GM20000 (cell line): ENCODE data around the gene GUCY1A2.

Experiments
- DNase-seq: peaks from one replicate; pipeline ENCODE4 v3.0.0; 2012; ENCODE audit warnings: low spot score
- TF ChIP-seq, protein P1 (sequence below): IDR thresholded peaks from 2 replicates; pipeline ENCODE4 v1.5.1; 2012; ENCODE audit warnings: mild to moderate bottlenecking, control low read depth; ENCODE audit errors: extremely low read depth, missing control alignments

Gene GUCY1A2

DNA sequence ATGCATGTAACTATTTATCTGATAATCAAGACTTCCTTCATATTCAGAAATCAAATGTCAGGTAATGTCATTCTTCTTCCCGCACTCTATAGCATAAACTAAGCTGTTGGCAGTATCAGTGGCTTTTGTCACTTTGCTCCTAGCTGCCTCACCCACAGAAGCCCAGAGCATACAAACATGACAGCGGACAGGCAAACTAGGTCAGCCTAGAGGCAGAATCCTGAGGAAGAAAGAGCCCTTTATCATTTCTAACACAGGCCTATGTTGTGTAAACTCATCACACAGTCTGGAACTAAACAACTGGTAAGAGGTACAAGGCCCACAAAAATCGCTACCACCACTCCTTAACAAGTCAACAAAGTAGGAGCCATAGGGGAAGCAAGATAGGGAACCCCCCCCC lies 21.0 kb downstream of the GUCY1A2 start:
- no peak for DNase-seq
- TF ChIP-seq, protein P1, sequence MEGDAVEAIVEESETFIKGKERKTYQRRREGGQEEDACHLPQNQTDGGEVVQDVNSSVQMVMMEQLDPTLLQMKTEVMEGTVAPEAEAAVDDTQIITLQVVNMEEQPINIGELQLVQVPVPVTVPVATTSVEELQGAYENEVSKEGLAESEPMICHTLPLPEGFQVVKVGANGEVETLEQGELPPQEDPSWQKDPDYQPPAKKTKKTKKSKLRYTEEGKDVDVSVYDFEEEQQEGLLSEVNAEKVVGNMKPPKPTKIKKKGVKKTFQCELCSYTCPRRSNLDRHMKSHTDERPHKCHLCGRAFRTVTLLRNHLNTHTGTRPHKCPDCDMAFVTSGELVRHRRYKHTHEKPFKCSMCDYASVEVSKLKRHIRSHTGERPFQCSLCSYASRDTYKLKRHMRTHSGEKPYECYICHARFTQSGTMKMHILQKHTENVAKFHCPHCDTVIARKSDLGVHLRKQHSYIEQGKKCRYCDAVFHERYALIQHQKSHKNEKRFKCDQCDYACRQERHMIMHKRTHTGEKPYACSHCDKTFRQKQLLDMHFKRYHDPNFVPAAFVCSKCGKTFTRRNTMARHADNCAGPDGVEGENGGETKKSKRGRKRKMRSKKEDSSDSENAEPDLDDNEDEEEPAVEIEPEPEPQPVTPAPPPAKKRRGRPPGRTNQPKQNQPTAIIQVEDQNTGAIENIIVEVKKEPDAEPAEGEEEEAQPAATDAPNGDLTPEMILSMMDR = no peak

DNA sequence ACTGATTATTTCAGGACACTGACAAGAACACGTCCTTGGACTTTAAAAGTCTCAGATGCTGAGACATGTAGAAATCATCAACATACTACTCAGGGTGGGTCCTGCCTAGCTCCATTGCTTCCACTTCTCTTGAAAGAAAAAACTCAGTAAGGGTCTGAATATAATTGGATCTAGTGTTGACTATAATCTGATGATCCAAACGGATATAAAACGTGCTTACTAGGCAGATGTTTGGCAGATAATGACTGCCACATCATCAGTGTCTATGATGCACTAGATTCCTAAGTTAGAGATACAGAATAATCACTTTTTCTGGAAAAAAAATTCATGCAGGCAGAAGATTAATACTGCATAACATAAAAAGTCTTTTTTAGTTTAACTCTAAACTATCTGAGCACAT lies 21.6 kb downstream of the GUCY1A2 start:
- no peak for DNase-seq
- TF ChIP-seq, protein P1 = no peak

DNA sequence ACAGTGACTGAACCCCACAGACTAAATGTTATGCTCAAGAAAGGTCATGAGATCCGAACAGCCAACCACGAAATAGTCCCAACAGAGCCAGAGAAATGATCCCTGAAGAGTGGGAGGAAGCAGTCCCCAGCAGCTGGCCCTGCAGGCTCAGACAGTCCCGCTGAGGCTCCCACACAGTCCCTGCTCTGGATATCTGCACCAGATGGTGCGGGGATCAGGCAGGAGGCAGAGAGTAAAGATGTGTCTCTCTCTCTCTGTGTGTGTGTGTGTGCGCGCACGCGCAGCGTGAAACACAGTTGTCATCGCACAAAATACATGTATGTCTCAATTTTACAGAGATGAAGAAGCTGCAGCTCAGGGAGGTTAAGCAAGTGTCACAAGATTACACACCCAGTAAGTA lies 27.9 kb downstream of the GUCY1A2 start:
- no peak for DNase-seq
- TF ChIP-seq, protein P1 = no peak

DNA sequence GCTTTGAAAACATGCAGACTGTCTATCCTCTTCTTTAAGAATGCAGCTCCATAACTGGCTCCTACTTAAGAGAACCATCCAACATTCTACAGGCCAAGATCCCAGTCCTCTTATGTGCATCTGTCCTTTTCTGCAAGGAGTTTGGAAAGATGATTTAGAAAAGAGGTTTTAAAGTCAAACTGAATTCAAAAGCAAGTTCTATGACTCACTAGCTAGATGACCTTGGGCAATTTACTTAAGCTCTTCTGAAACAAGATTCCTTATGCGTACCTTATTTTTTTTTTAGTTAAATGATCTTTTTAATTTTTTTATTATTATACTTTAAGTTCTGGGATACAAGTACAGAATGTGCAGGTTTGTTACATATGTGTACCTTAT lies 29.2 kb downstream of the GUCY1A2 start:
- TF ChIP-seq, protein P1 = no peak

DNA sequence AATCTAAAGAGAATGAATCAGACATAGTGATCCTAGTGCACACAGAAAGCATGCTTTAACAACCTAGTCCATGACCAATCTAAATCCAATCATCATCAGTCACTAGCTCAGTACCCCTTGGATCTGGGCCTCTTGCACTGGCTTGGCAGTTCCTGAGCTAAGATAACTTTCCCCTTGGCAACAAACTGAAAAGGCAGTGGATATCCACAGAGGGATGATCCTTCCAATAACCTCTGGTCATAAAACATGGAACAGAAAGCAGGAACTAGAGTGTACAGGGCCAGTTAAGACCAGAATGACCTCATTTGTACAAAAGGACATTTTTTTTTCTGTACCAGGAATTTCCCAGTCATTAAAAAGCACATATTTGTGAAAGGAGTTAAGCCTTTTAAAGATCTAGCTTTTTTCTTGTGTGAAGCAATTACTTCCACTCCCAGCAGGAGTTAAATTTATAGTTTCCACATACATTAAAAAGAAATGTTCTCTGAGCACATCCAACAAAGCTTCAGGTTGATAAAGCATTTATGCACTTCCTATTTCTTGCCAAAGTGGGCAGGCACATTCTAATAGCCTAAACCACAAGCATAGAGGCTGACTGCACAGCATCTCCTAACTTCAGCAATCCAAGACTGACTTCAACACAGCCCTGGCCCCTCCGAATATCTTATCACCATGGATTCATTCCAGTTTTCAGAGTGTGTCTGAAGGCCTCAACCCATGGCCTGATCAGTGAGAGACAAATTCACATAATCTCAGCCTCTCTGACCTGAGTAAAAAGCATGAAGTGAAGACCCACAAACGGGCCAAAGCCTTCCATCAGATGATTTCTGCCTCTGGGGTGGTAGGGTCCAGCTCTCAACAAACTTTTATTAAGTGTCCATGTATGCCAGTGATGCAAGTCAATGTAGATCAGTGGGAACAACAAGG lies 29.9 kb downstream of the GUCY1A2 start:
- no peak for DNase-seq
- TF ChIP-seq, protein P1 = no peak

More for the DNA sequence above, 29.2 kb downstream of the GUCY1A2 start:
- no peak for DNase-seq

DNA sequence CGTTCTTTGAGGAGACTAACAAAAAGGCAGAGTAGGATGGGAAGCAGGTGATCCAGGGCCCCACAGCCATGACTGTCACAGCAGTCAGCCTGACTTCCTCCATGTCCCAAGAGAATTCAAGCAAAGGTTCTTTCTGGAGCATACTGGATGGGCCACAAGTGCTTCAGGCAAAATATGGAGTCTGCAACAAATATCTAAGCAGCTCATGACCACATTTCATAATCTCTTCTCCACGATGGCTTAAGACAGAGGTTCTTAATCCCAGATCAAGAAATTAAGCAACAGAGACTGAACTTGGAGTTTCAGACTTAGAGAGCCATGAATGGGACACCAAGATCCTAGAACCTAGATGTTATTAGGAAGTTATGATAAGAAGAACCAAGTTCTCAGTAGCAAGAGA lies 31.6 kb downstream of the GUCY1A2 start:
- TF ChIP-seq, protein P1 = no peak
- no peak for DNase-seq

DNA sequence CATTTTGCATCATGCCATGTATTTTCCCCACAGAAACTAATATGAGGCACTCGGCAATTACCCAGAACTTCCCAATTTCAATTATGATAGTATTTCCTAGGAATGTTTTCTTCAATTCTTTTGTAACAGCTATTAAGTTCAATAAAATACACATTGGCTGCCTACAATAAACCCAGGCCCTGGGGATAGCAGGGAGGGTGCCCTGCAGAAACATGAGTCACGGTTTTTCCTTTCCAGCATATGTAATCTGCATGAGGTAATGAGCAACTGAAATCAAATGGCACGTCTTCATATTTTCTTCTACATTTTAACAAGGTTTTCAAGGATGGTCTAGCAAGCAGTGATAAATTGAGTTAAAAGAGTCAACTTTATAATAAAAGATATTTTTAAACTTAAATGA lies 32.0 kb downstream of the GUCY1A2 start:
- DNase-seq = no peak

More for the DNA sequence above, 32.0 kb downstream of the GUCY1A2 start:
- TF ChIP-seq, protein P1 = no peak
